Measurements from ENCODE around the gene VANGL1.

DNA sequence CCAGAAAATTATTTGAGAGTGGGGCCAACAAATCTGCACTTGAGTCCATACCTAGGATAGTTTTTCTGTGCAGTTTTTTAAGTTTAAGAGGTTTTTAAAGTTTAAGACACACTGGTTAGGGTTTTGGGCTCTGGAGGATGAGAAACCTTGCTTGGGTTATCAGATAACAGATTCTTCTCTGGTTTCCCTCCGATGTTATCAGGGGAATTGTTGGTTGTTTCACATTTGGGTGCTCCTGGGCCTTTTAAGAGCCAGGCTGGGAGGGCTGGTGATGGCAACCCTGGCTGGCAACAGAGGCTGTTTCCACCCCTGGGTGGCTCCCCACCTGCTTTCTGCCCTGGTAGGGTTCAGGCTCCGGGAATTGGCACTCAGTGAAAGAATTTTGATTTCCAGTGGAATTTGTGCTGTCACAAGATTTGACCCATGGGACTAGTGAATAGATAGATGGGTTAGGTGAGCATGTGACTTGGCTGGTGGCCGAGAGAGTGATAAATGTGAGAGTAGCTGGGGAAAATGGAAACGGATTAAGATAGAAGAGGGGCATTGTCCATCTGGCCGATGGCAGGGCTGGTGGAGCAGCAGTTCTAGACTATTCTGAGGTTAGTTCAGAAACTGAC, 14.8 kb downstream of the VANGL1 start:
- TF ChIP-seq POLR2A (IDR thresholded peaks at IDR 0.05; ENCODE audit: low read depth), result no peak
- TF ChIP-seq, protein P1, sequence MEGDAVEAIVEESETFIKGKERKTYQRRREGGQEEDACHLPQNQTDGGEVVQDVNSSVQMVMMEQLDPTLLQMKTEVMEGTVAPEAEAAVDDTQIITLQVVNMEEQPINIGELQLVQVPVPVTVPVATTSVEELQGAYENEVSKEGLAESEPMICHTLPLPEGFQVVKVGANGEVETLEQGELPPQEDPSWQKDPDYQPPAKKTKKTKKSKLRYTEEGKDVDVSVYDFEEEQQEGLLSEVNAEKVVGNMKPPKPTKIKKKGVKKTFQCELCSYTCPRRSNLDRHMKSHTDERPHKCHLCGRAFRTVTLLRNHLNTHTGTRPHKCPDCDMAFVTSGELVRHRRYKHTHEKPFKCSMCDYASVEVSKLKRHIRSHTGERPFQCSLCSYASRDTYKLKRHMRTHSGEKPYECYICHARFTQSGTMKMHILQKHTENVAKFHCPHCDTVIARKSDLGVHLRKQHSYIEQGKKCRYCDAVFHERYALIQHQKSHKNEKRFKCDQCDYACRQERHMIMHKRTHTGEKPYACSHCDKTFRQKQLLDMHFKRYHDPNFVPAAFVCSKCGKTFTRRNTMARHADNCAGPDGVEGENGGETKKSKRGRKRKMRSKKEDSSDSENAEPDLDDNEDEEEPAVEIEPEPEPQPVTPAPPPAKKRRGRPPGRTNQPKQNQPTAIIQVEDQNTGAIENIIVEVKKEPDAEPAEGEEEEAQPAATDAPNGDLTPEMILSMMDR (IDR thresholded peaks at IDR 0.05), result no peak

All from esophagus muscularis mucosa (tissue), 3 donors.